ENCODE results near the gene TAP2. TPM values are rescaled to one million over a fixed set of nuclear protein-coding genes. Genes with fewer than 3 reads are reported as not detected.
"Not testable (repeated sequence)": the region's sequence is repeated elsewhere in the genome, so short reads cannot be mapped to it uniquely, and the experiment has no call there.

TAP2 gene
- total RNA-seq, 1 donor from 2014 or later = 56.4 TPM

DNA sequence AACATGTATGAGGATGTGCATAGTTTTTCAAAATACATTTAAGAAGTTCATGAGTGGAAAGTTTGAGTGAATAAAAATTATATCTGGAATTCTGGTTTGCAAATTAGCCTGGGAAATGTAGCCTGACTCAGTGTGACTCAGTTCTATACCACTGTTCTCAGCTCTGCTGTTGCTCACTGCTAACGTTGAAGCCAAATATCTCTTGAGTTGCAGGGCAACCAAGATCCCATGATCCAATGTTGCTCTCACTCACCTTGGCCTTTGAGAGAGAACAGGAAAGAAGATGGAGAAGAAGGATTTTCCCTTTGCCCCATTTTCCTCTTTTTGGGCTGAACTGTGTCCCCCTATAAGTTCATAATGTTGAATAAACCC is 44.3 kb upstream of the TAP2 start:
- Histone ChIP-seq H3K27ac (no peak overlapping the region), H3K4me1 (peaks cover 6% of the 10 kb centered on the region), H3K9me3 (no peaks in the 10 kb centered on the region), H3K27me3 (no peaks in the 10 kb centered on the region), H3K36me3 (no peaks in the 10 kb centered on the region), H3K4me3 (no peak overlapping the region)
- ATAC-seq (no peak), DNase-seq (no peak)
- TF ChIP-seq, protein P1, sequence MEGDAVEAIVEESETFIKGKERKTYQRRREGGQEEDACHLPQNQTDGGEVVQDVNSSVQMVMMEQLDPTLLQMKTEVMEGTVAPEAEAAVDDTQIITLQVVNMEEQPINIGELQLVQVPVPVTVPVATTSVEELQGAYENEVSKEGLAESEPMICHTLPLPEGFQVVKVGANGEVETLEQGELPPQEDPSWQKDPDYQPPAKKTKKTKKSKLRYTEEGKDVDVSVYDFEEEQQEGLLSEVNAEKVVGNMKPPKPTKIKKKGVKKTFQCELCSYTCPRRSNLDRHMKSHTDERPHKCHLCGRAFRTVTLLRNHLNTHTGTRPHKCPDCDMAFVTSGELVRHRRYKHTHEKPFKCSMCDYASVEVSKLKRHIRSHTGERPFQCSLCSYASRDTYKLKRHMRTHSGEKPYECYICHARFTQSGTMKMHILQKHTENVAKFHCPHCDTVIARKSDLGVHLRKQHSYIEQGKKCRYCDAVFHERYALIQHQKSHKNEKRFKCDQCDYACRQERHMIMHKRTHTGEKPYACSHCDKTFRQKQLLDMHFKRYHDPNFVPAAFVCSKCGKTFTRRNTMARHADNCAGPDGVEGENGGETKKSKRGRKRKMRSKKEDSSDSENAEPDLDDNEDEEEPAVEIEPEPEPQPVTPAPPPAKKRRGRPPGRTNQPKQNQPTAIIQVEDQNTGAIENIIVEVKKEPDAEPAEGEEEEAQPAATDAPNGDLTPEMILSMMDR (IDR thresholded peaks at IDR 0.05) = no peak
- intact Hi-C loops (cut with DNase I) = no loop called here

- H3K4me1 ChIP-seq; DNase-seq; H3K27me3 ChIP-seq; H3K27ac ChIP-seq; intact Hi-C loops (cut with DNase I); H3K9me3 ChIP-seq; H3K4me3 ChIP-seq; H3K36me3 ChIP-seq; ATAC-seq: not testable (repeated sequence)
Observed at GRCh38 chr6:32880962-32881361, 42.4 kb upstream of the TAP2 start.

GRCh38 chr6:32879691-32880090 is 41.2 kb upstream of the TAP2 start:
- H3K9me3 ChIP-seq = no peaks in the 10 kb centered on the region
- TF ChIP-seq, protein P1 (IDR thresholded peaks at IDR 0.05) = no peak
- H3K4me3 ChIP-seq = no peak overlapping the region
- DNase-seq = no peak
- no peaks in the 10 kb centered on the region for H3K36me3 ChIP-seq
- H3K27ac ChIP-seq = no peak overlapping the region
- H3K4me1 ChIP-seq = peaks cover 6% of the 10 kb centered on the region
- no peak for ATAC-seq
- intact Hi-C loops (cut with DNase I) = no loop called here
- H3K27me3 ChIP-seq = no peaks in the 10 kb centered on the region

DNA sequence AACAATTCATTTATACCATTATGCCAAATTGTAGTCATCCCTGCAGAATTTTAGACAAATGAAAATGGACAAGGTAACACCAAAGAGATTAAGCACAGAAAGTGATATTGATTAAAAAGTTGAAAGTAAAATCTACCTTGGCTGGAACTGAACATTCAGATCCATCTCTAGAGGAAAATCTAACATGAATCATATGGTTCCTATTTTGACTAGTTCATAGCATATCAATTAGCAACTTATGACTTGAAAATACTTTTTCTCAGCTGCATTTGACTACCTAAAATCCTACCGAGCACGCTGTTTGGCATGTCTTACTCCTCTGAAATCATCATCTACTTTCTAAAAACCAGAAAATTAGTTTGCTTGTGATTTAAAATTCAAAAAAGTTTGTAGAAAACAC is 38.1 kb upstream of the TAP2 start:
- intact Hi-C loops (cut with DNase I) = no loop called here
- TF ChIP-seq, protein P1 (IDR thresholded peaks at IDR 0.05) = no peak
- DNase-seq (no peak), ATAC-seq (no peak)
- Histone ChIP-seq H3K4me1 (no peaks in the 10 kb centered on the region), H3K9me3 (no peaks in the 10 kb centered on the region), H3K36me3 (no peaks in the 10 kb centered on the region), H3K27ac (no peak overlapping the region), H3K27me3 (no peaks in the 10 kb centered on the region), H3K4me3 (no peak overlapping the region)

DNA sequence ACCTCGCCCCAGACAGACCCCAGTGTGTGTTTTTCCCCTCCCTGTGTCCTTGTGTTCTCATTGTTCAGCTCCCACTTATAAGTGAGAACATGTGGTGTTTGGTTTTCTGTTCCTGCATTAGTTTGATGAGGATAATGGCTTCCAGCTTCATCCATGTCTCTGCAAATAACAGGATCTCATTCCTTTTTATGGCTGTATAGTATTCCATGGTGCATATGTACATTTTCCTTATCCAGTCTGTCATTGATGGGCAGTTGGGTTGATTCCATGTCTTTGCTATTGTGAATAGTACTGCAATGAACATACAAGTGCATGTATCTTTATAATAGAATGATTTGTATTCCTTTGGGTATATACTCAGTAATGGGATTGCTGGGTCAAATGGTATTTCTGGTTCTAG is 35.4 kb upstream of the TAP2 start:
- H3K4me1 ChIP-seq; H3K36me3 ChIP-seq; H3K4me3 ChIP-seq; H3K27me3 ChIP-seq; intact Hi-C loops (cut with DNase I); H3K9me3 ChIP-seq; DNase-seq; ATAC-seq; H3K27ac ChIP-seq: not testable (repeated sequence)

GRCh38 chr6:32868257-32868788 is 29.8 kb upstream of the TAP2 start:
- ATAC-seq = peak; percentile 90

More at GRCh38 chr6:32868257-32868788, 29.8 kb upstream of the TAP2 start:
- TF ChIP-seq, protein P1 (IDR thresholded peaks at IDR 0.05) = peak; percentile 92
- H3K9me3 ChIP-seq = no peaks in the 10 kb centered on the region
- H3K27me3 ChIP-seq = no peaks in the 10 kb centered on the region
- no peaks in the 10 kb centered on the region for H3K36me3 ChIP-seq
- intact Hi-C loops (cut with DNase I) = loop anchor here (5.0 kb wide), 1 partner anchor 41 kb away; no protein-coding TSS in a partner anchor
- DNase-seq = peak; percentile 78
- H3K27ac ChIP-seq = no peak overlapping the region
- H3K4me1 ChIP-seq = no peaks in the 10 kb centered on the region
- no peak overlapping the region for H3K4me3 ChIP-seq

Measured in upper lobe of right lung (tissue), 1 donor.